HG03135 (cell line): Measurements from ENCODE around the gene CACNA2D3.

Experiments
- ATAC-seq: cut with Tn5 transposase; IDR thresholded peaks from one replicate; pipeline ENCODE4 v1.9.1; 2021; ENCODE audit warnings: mild to moderate bottlenecking, moderate library complexity; ENCODE audit not compliant: unreplicated experiment

Gene CACNA2D3

GRCh38 chr3:54168451-54168850, 46.1 kb downstream of the CACNA2D3 start:
- ATAC-seq = no peak

GRCh38 chr3:54169524-54169923, 47.2 kb downstream of the CACNA2D3 start:
- no peak for ATAC-seq

GRCh38 chr3:54171509-54171908, 49.2 kb downstream of the CACNA2D3 start:
- no peak for ATAC-seq

GRCh38 chr3:54171951-54172350, 49.6 kb downstream of the CACNA2D3 start:
- no peak for ATAC-seq

- ATAC-seq = no peak
These were observed 51.0 kb downstream of the CACNA2D3 start for GRCh38 chr3:54173371-54173770.

GRCh38 chr3:54176106-54176505, 53.8 kb downstream of the CACNA2D3 start:
- no peak for ATAC-seq

GRCh38 chr3:54177816-54178215, 55.5 kb downstream of the CACNA2D3 start:
- no peak for ATAC-seq

GRCh38 chr3:54178376-54178775, 56.0 kb downstream of the CACNA2D3 start:
- no peak for ATAC-seq

GRCh38 chr3:54180921-54181320, 58.6 kb downstream of the CACNA2D3 start:
- ATAC-seq = no peak

- no peak for ATAC-seq
These were observed 59.9 kb downstream of the CACNA2D3 start for GRCh38 chr3:54182242-54182641.

- no peak for ATAC-seq
These were observed 63.4 kb downstream of the CACNA2D3 start for GRCh38 chr3:54185740-54186139.

GRCh38 chr3:54188176-54188791, 65.9 kb downstream of the CACNA2D3 start:
- ATAC-seq = no peak

- ATAC-seq = no peak
These were observed 68.9 kb downstream of the CACNA2D3 start for GRCh38 chr3:54191220-54191619.

GRCh38 chr3:54192026-54192425, 69.7 kb downstream of the CACNA2D3 start:
- no peak for ATAC-seq

GRCh38 chr3:54193093-54193492, 70.7 kb downstream of the CACNA2D3 start:
- no peak for ATAC-seq

GRCh38 chr3:54196360-54196991, 74.1 kb downstream of the CACNA2D3 start:
- ATAC-seq = no peak

GRCh38 chr3:54197509-54197908, 75.2 kb downstream of the CACNA2D3 start:
- ATAC-seq = no peak

GRCh38 chr3:54198556-54198955, 76.2 kb downstream of the CACNA2D3 start:
- no peak for ATAC-seq

GRCh38 chr3:54202054-54202453, 79.7 kb downstream of the CACNA2D3 start:
- ATAC-seq = no peak

GRCh38 chr3:54202651-54203248, 80.4 kb downstream of the CACNA2D3 start:
- ATAC-seq = no peak

GRCh38 chr3:54206874-54207273, 84.5 kb downstream of the CACNA2D3 start:
- ATAC-seq = no peak

- no peak for ATAC-seq
These were observed 88.7 kb downstream of the CACNA2D3 start for GRCh38 chr3:54211097-54211496.
